GM21447 (cell line): ENCODE data around the gene TCF23.
"Not testable (repeated sequence)": the region's sequence is repeated elsewhere in the genome, so short reads cannot be mapped to it uniquely, and the experiment has no call there.

Experiments
- ATAC-seq: cut with Tn5 transposase; IDR thresholded peaks from one replicate; pipeline ENCODE4 v1.9.1; 2021; ENCODE audit not compliant: unreplicated experiment

TCF23 gene

GRCh38 chr2:27148801-27149439 lies at the start of gene TCF23:
TCF23 (plus strand) TSS chr2:27149004; CDS start chr2:27149134, 130 bp downstream.
- ATAC-seq = no peak

GRCh38 chr2:27099334-27099955 lies 49.4 kb upstream of the TCF23 start:
- ATAC-seq = no peak

- no peak for ATAC-seq
These were observed 48.8 kb upstream of the TCF23 start for GRCh38 chr2:27100036-27100435.

- ATAC-seq = no peak
These were observed 46.5 kb upstream of the TCF23 start for GRCh38 chr2:27102329-27102728.

GRCh38 chr2:27105981-27106380 lies 42.8 kb upstream of the TCF23 start:
- ATAC-seq = no peak

- ATAC-seq = no peak
These were observed 40.6 kb upstream of the TCF23 start for GRCh38 chr2:27108221-27108620.

- no peak for ATAC-seq
These were observed 39.7 kb upstream of the TCF23 start for GRCh38 chr2:27109083-27109482.

GRCh38 chr2:27110603-27111352 lies 38.0 kb upstream of the TCF23 start:
- ATAC-seq = not testable (repeated sequence)

- not testable (repeated sequence) for ATAC-seq
These were observed 37.3 kb upstream of the TCF23 start for GRCh38 chr2:27111392-27112078.

- no peak for ATAC-seq
These were observed 33.3 kb upstream of the TCF23 start for GRCh38 chr2:27115519-27115918.

- no peak for ATAC-seq
These were observed 30.7 kb upstream of the TCF23 start for GRCh38 chr2:27117995-27118524.

- no peak for ATAC-seq
These were observed 30.1 kb upstream of the TCF23 start, which contains the start of gene CGREF1 for GRCh38 chr2:27118525-27119329. CGREF1 (minus strand) TSS chr2:27119128; CDS start chr2:27104366, 14,762 bp downstream.

- not testable (repeated sequence) for ATAC-seq
These were observed 29.5 kb upstream of the TCF23 start for GRCh38 chr2:27119330-27119670.

- ATAC-seq = no peak
These were observed 26.9 kb upstream of the TCF23 start for GRCh38 chr2:27121906-27122305.

- ATAC-seq = no peak
These were observed 26.0 kb upstream of the TCF23 start for GRCh38 chr2:27122791-27123190.

- no peak for ATAC-seq
These were observed 25.3 kb upstream of the TCF23 start, which contains the start of gene ABHD1 for GRCh38 chr2:27123302-27124150. ABHD1 (plus strand) TSS chr2:27123815; CDS start chr2:27123949, 134 bp downstream.

- ATAC-seq = no peak
These were observed 23.7 kb upstream of the TCF23 start for GRCh38 chr2:27125104-27125503.

- no peak for ATAC-seq
These were observed 22.5 kb upstream of the TCF23 start for GRCh38 chr2:27126252-27126710.
